Upper lobe of right lung (tissue), 1 donor: Measurements from ENCODE around the gene SYNGR4. TPM values are rescaled to one million over a fixed set of nuclear protein-coding genes. Genes with fewer than 3 reads are reported as not detected.

Source experiments
- ATAC-seq: fragments of 200-7000 bp; cut with Tn5 transposase; one replicate; pipeline ENCODE4 v1.9.1; 2020; ENCODE audit warnings: mild to moderate bottlenecking, moderate library complexity
- DNase-seq: peaks from one replicate; pipeline ENCODE4 v3.0.0-alpha.2; 2020
- H3K27ac ChIP-seq: fragments of 200-600 bp; one replicate; pipeline ENCODE4 v1.8.0; 2022
- H3K27me3 ChIP-seq: fragments of 200-600 bp; one replicate; pipeline ENCODE4 v1.8.0; 2022; ENCODE audit warnings: mild to moderate bottlenecking
- H3K36me3 ChIP-seq: fragments of 200-600 bp; one replicate; pipeline ENCODE4 v1.8.0; 2022
- H3K4me1 ChIP-seq: fragments of 200-600 bp; one replicate; pipeline ENCODE4 v1.8.0; 2022
- H3K4me3 ChIP-seq: fragments of 200-600 bp; one replicate; pipeline ENCODE4 v1.8.0; 2022; ENCODE audit warnings: mild to moderate bottlenecking
- H3K9me3 ChIP-seq: fragments of 200-600 bp; one replicate; pipeline ENCODE4 v1.8.0; 2022
- CTCF ChIP-seq: fragments of 200-600 bp; IDR thresholded peaks from one replicate; pipeline ENCODE4 v1.8.0; 2022; ENCODE audit warnings: antibody characterized with exemption
- intact Hi-C: fragments of 100-400 bp; cut with DNase I; formaldehyde crosslinking; loops from one replicate; pipeline ENCODE4 v1.11.0; 2022
- total RNA-seq: library from RNA; stranded (reverse); fragmentation: NEBNext Ultra II Directional; extraction: Animal tissue kit (Norgen Biotek cat#: 25700); gene quantifications from one replicate; pipeline ENCODE4 v1.2.1, GENCODE V29; 2021
- donor health status: DM: no; HTN: yes; CAD: no; lungs with severe emphysema.

SYNGR4 gene
- total RNA-seq, 1 donor from 2014 or later, result not detected

DNA sequence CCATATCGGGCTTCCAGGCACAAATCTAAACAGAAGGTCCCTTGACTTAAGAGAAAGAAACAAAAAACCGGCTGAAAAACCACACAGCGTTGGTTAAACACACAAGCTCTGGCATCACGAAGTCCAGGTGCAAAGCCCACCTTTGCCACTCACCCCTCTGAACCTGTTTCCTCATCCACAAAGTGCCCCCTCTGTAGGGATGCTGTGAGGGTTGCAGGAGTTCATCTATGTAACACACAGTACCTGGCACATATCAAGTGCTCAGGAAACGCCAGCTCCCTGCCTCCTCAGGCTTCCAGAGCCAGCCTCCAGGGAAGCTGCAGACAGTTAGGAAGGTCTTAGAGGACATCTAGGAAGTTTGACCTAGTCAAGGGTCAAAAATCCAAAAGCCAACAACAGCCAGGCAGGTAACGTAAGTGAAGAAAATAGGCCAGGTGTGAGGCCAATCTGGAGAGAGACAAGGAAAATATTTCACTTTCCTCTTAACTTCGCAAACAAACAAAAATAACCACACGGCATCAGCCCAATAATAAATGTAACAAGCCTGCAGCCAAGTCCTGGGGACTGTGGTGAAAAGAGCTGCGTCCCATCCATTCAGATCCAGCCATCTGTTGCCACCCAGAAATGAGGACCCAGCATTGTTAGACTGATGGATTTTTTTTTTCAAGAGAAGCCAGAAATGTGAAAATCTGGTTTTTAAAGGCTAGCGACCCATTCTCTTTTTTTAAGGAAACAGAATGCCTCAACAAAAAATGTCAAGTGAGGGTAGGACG lies 17.2 kb downstream of the SYNGR4 start:
- intact Hi-C loops, result no loop called here
- peaks cover 48% of the 10 kb centered on the region for H3K36me3 ChIP-seq
- H3K4me3 ChIP-seq, result no peak overlapping the region

GRCh38 chr19:48382286-48382685 lies 18.1 kb downstream of the SYNGR4 start:
- intact Hi-C loops, result no loop called here
- no peaks in the 10 kb centered on the region for H3K9me3 ChIP-seq
- no peaks in the 10 kb centered on the region for H3K4me1 ChIP-seq
- no peak for ATAC-seq
- no peak for DNase-seq
- TF ChIP-seq CTCF, result no peak
- H3K27me3 ChIP-seq, result no peaks in the 10 kb centered on the region
- H3K4me3 ChIP-seq, result no peak overlapping the region
- H3K36me3 ChIP-seq, result peaks cover 57% of the 10 kb centered on the region
- no peak overlapping the region for H3K27ac ChIP-seq

More for the DNA sequence above, 17.2 kb downstream of the SYNGR4 start:
- no peak for ATAC-seq
- no peaks in the 10 kb centered on the region for H3K27me3 ChIP-seq
- no peaks in the 10 kb centered on the region for H3K9me3 ChIP-seq
- no peak overlapping the region for H3K27ac ChIP-seq
- DNase-seq, result no peak
- TF ChIP-seq CTCF, result no peak
- H3K4me1 ChIP-seq, result no peaks in the 10 kb centered on the region

GRCh38 chr19:48385461-48386087 lies 21.4 kb downstream of the SYNGR4 start:
- Histone ChIP-seq H3K36me3 (peaks cover 77% of the 10 kb centered on the region), H3K27me3 (no peaks in the 10 kb centered on the region), H3K4me3 (no peak overlapping the region), H3K4me1 (no peaks in the 10 kb centered on the region), H3K9me3 (no peaks in the 10 kb centered on the region), H3K27ac (no peak overlapping the region)
- ATAC-seq (no peak), DNase-seq (no peak)
- intact Hi-C loops, result no loop called here
- no peak for TF ChIP-seq CTCF

- no peaks in the 10 kb centered on the region for H3K9me3 ChIP-seq
- TF ChIP-seq CTCF, result no peak
- intact Hi-C loops, result no loop called here
- no peaks in the 10 kb centered on the region for H3K27me3 ChIP-seq
- ATAC-seq, result no peak
- no peak overlapping the region for H3K27ac ChIP-seq
- DNase-seq, result no peak
- H3K4me3 ChIP-seq, result no peak overlapping the region
- H3K4me1 ChIP-seq, result no peaks in the 10 kb centered on the region
- peaks cover 72% of the 10 kb centered on the region for H3K36me3 ChIP-seq
Observed at GRCh38 chr19:48386981-48387380, 22.8 kb downstream of the SYNGR4 start.

- Histone ChIP-seq H3K4me3 (peak overlapping the region; percentile 96), H3K36me3 (peaks cover 38% of the 10 kb centered on the region), H3K4me1 (no peaks in the 10 kb centered on the region), H3K9me3 (no peaks in the 10 kb centered on the region), H3K27ac (peak overlapping the region; percentile 93), H3K27me3 (peaks cover 28% of the 10 kb centered on the region)
- intact Hi-C loops, result no loop called here
- DNase-seq (peak; percentile 87), ATAC-seq (peak; percentile 85)
- peak; percentile 62 for TF ChIP-seq CTCF
Observed at GRCh38 chr19:48390188-48391099, 26.3 kb downstream of the SYNGR4 start.
